Natural killer cell (primary cell): ENCODE results near the gene TFIP11. TPM values are rescaled to one million over a fixed set of nuclear protein-coding genes. Genes with fewer than 3 reads are reported as not detected.

Experiments used
- ATAC-seq, 3 donors: fragments of 150-1000 bp in 2 of 3; fragments of 200-7000 bp in 1 of 3; cut with Tn5 transposase; 1 replicate in 1 of 3; 2 replicates in 2 of 3; pipeline ENCODE4 v1.10.0; 2021; ENCODE audit warnings: mild to moderate bottlenecking in 2 of 3, moderate library complexity in 2 of 3
- DNase-seq, 2 donors: peaks; one replicate each; pipeline versions ENCODE4 v3.0.0 to v3.0.0-alpha.2; 2013 to 2021; ENCODE audit warnings: mixed read lengths in 1 of 2
- H3K27ac ChIP-seq: one replicate; pipeline ENCODE4 v1.5.1; 2013; ENCODE audit warnings: mild to moderate bottlenecking, low read length
- H3K27me3 ChIP-seq: one replicate; pipeline ENCODE4 v1.6.1; 2013; ENCODE audit warnings: low read length; ENCODE audit not compliant: control insufficient read depth, insufficient read depth
- H3K36me3 ChIP-seq: one replicate; pipeline ENCODE4 v1.6.1; 2013; ENCODE audit warnings: low read length; ENCODE audit not compliant: control insufficient read depth, insufficient read depth
- H3K4me1 ChIP-seq: one replicate; pipeline ENCODE4 v1.6.1; 2013; ENCODE audit warnings: low read length; ENCODE audit not compliant: control insufficient read depth, insufficient read depth
- H3K4me3 ChIP-seq: one replicate; pipeline ENCODE4 v1.5.1; 2013; ENCODE audit warnings: low read length
- H3K9me3 ChIP-seq: one replicate; pipeline ENCODE4 v1.6.1; 2013; ENCODE audit warnings: low read length; ENCODE audit not compliant: control insufficient read depth, insufficient read depth
- H3K27ac Mint-ChIP-seq, 2 donors: one replicate each; pipeline ENCODE4 v1.8.0; 2022; ENCODE audit warnings: mild to moderate bottlenecking in 2 of 2, mixed read lengths in 2 of 2, moderate library complexity in 1 of 2
- H3K27me3 Mint-ChIP-seq, 2 donors: one replicate each; pipeline ENCODE4 v1.8.0; 2022; ENCODE audit warnings: low read depth in 2 of 2, mixed read lengths in 2 of 2
- H3K36me3 Mint-ChIP-seq: one replicate; pipeline ENCODE4 v1.8.0; 2022; ENCODE audit warnings: mixed read lengths
- H3K4me1 Mint-ChIP-seq, 2 donors: one replicate each; pipeline ENCODE4 v1.8.0; 2022; ENCODE audit warnings: mixed read lengths in 2 of 2
- H3K4me3 Mint-ChIP-seq: one replicate; pipeline ENCODE4 v1.8.0; 2022; ENCODE audit warnings: mild to moderate bottlenecking, moderate library complexity, mixed read lengths
- H3K9me3 Mint-ChIP-seq, 2 donors: one replicate each; pipeline ENCODE4 v1.8.0; 2022; ENCODE audit warnings: mixed read lengths in 2 of 2
- CTCF ChIP-seq: fragments of 200-600 bp; IDR thresholded peaks from one replicate; pipeline ENCODE4 v1.8.0; 2022; ENCODE audit warnings: antibody characterized with exemption
- WGBS: methylation state at CpG from one replicate; pipeline ENCODE4 v1.1.7; 2013; ENCODE audit warnings: missing lambda C conversion rate; ENCODE audit not compliant: insufficient coverage; 5-methylcytosine and 5-hydroxymethylcytosine counted together
- intact Hi-C: fragments of 100-400 bp; cut with micrococcal nuclease; formaldehyde crosslinking; loops from one replicate; pipeline ENCODE4 v1.14.2; 2022
- total RNA-seq, 4 donors: library from RNA; stranded (reverse); fragments of 120-200 nt in 1 of 4; gene quantifications; one replicate each; pipeline versions ENCODE4 v1.2.3 to v1.2.4, GENCODE V29; 2013 to 2022

TFIP11 gene
- total RNA-seq, 3 donors from 2014 or later (not counting 1 experiment from before 2014, with no cell fraction given): 108 to 131 (median 124) TPM

- Mint-ChIP-seq H3K27me3 (no peaks in the 10 kb centered on the region), H3K4me1 (no peaks in the 10 kb centered on the region), H3K36me3 (no peaks in the 10 kb centered on the region), H3K4me3 (no peak overlapping the region), H3K9me3 (no peaks in the 10 kb centered on the region), H3K27ac (no peak overlapping the region)
- no peaks in the 10 kb centered on the region for H3K4me1 ChIP-seq
- no peak for TF ChIP-seq CTCF
- no peak for ATAC-seq
- WGBS: 97% methylated on average over 23 of the region's 23 CpGs
- DNase-seq: no peak
- no peak overlapping the region for H3K27ac ChIP-seq
- no peaks in the 10 kb centered on the region for H3K27me3 ChIP-seq
- no peak overlapping the region for H3K4me3 ChIP-seq
- H3K9me3 ChIP-seq: no peaks in the 10 kb centered on the region
- H3K36me3 ChIP-seq: peaks cover 26% of the 10 kb centered on the region
- intact Hi-C loops: no loop called here
Measured at GRCh38 chr22:26452236-26453016, 59.8 kb downstream of the TFIP11 start.

GRCh38 chr22:26450453-26451185 is 61.7 kb downstream of the TFIP11 start:
- DNase-seq: no peak
- Mint-ChIP-seq H3K27me3 (no peaks in the 10 kb centered on the region), H3K36me3 (no peaks in the 10 kb centered on the region), H3K27ac (no peak overlapping the region), H3K4me3 (no peak overlapping the region), H3K4me1 (no peaks in the 10 kb centered on the region), H3K9me3 (no peaks in the 10 kb centered on the region)
- no peak for TF ChIP-seq CTCF
- H3K4me3 ChIP-seq: no peak overlapping the region
- H3K9me3 ChIP-seq: no peaks in the 10 kb centered on the region
- 95% methylated on average over 8 of the region's 9 CpGs for WGBS
- H3K36me3 ChIP-seq: peaks cover 20% of the 10 kb centered on the region
- intact Hi-C loops: no loop called here
- ATAC-seq: no peak
- H3K27me3 ChIP-seq: no peaks in the 10 kb centered on the region
- H3K27ac ChIP-seq: no peak overlapping the region
- H3K4me1 ChIP-seq: no peaks in the 10 kb centered on the region

GRCh38 chr22:26448941-26449340 is 63.3 kb downstream of the TFIP11 start:
- H3K27ac ChIP-seq: no peak overlapping the region
- no peak overlapping the region for H3K27ac Mint-ChIP-seq
- intact Hi-C loops: no loop called here
- no peaks in the 10 kb centered on the region for H3K9me3 Mint-ChIP-seq
- no peaks in the 10 kb centered on the region for H3K4me1 ChIP-seq
- ATAC-seq (no peak), DNase-seq (no peak)
- peaks cover 20% of the 10 kb centered on the region for H3K36me3 ChIP-seq
- H3K27me3 ChIP-seq: no peaks in the 10 kb centered on the region
- H3K4me3 Mint-ChIP-seq: no peak overlapping the region
- H3K4me3 ChIP-seq: no peak overlapping the region
- WGBS: 97% methylated on average over 5 of the region's 6 CpGs
- no peaks in the 10 kb centered on the region for H3K9me3 ChIP-seq
- no peaks in the 10 kb centered on the region for H3K27me3 Mint-ChIP-seq
- H3K4me1 Mint-ChIP-seq: no peaks in the 10 kb centered on the region
- TF ChIP-seq CTCF: no peak
- H3K36me3 Mint-ChIP-seq: no peaks in the 10 kb centered on the region
